Stomach smooth muscle (tissue), 2 donors: Measurements from ENCODE around the gene ZAP70.

Experiments
- H3K27ac ChIP-seq: one replicate; pipeline ENCODE4 v1.7.0; 2013; ENCODE audit warnings: mild to moderate bottlenecking, low read length, inconsistent platforms
- H3K27me3 ChIP-seq, 2 donors: one replicate each; pipeline ENCODE4 v1.7.0; 2013; ENCODE audit warnings: low read length in 2 of 2; ENCODE audit not compliant: insufficient read depth in 2 of 2, control insufficient read depth in 1 of 2
- H3K36me3 ChIP-seq, 2 donors: one replicate each; pipeline ENCODE4 v1.7.0; 2013; ENCODE audit warnings: low read length in 2 of 2; ENCODE audit not compliant: control insufficient read depth in 2 of 2, insufficient read depth in 2 of 2
- H3K4me1 ChIP-seq: one replicate; pipeline ENCODE4 v1.7.0; 2013; ENCODE audit warnings: low read length; ENCODE audit not compliant: control insufficient read depth, insufficient read depth
- H3K4me3 ChIP-seq, 2 donors: one replicate each; pipeline ENCODE4 v1.7.0; 2013; ENCODE audit warnings: low read length in 2 of 2
- H3K9ac ChIP-seq, 2 donors: one replicate each; pipeline ENCODE4 v1.7.0; 2013; ENCODE audit warnings: low read length in 2 of 2, mild to moderate bottlenecking in 1 of 2
- H3K9me3 ChIP-seq, 2 donors: one replicate each; pipeline ENCODE4 v1.7.0; 2013; ENCODE audit warnings: low read length in 2 of 2; ENCODE audit not compliant: control insufficient read depth in 2 of 2
- donor health status: healthy.
- donor health status: Pancreatic carcinoma.

The ZAP70 gene

GRCh38 chr2:97726261-97727064, 13.1 kb downstream of the ZAP70 start:
- no peak overlapping the region for H3K9ac ChIP-seq
- H3K27ac ChIP-seq, result no peak overlapping the region
- no peak overlapping the region for H3K4me3 ChIP-seq
- no peaks in the 10 kb centered on the region for H3K4me1 ChIP-seq
- peaks cover 3 to 9% of the 10 kb centered on the region in 2 donors for H3K9me3 ChIP-seq
- H3K36me3 ChIP-seq, result no peaks in the 10 kb centered on the region
- peaks cover 2 to 5% of the 10 kb centered on the region in 2 donors for H3K27me3 ChIP-seq

DNA sequence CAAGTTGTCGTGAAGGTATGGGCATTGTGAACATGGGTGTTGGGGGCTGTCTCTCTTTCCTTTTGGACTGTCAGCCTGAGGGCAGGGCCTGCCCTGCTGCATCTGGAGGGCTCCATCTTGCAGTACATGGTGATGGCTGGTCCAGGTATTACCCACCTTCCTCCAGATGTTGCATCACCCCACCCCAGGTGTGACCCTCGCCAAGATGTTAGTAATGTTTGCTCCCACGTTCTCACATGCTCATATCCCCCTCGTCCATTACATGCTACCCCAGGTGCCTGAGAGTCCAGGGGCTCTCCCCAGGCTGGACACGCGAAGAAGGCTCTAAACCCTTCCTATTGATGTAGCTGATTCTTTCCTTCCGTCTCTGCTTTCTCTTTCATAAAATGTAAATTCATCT, 13.9 kb downstream of the ZAP70 start:
- Histone ChIP-seq H3K9ac (no peak overlapping the region), H3K36me3 (no peaks in the 10 kb centered on the region), H3K9me3 (peaks cover 3 to 9% of the 10 kb centered on the region in 2 donors), H3K27ac (no peak overlapping the region), H3K4me3 (no peak overlapping the region), H3K4me1 (no peaks in the 10 kb centered on the region), H3K27me3 (peaks cover 2 to 5% of the 10 kb centered on the region in 2 donors)

GRCh38 chr2:97728091-97728731, 14.8 kb downstream of the ZAP70 start:
- Histone ChIP-seq H3K9ac (no peak overlapping the region), H3K4me1 (no peaks in the 10 kb centered on the region), H3K9me3 (peaks cover 3 to 9% of the 10 kb centered on the region in 2 donors), H3K27ac (no peak overlapping the region), H3K27me3 (peaks cover 2 to 5% of the 10 kb centered on the region in 2 donors), H3K4me3 (no peak overlapping the region), H3K36me3 (no peaks in the 10 kb centered on the region)

DNA sequence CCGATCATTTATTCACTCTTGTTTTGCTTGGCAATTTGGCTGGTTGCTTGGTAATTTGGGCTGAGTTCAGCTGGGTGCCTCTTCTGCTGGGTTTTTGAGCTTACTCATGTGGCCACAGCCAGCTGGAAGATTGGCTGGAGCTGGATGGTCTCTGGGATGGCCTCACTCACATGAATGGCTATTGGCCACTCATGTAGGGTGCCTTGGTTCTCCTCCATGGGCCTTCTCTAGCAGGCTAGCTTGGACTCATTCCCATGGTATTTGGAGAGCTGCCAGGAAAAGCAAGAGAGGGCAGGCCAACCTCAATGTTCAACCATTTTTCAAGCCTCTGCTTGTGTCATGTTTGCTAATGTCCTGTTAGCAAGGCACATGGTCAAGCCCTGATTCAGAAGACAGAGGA, 16.9 kb downstream of the ZAP70 start:
- H3K27ac ChIP-seq, result no peak overlapping the region
- H3K4me1 ChIP-seq, result no peaks in the 10 kb centered on the region
- H3K36me3 ChIP-seq, result no peaks in the 10 kb centered on the region
- H3K9me3 ChIP-seq, result peaks cover 3 to 9% of the 10 kb centered on the region in 2 donors
- no peaks in the 10 kb centered on the region for H3K27me3 ChIP-seq
- H3K4me3 ChIP-seq, result no peak overlapping the region
- H3K9ac ChIP-seq, result no peak overlapping the region

DNA sequence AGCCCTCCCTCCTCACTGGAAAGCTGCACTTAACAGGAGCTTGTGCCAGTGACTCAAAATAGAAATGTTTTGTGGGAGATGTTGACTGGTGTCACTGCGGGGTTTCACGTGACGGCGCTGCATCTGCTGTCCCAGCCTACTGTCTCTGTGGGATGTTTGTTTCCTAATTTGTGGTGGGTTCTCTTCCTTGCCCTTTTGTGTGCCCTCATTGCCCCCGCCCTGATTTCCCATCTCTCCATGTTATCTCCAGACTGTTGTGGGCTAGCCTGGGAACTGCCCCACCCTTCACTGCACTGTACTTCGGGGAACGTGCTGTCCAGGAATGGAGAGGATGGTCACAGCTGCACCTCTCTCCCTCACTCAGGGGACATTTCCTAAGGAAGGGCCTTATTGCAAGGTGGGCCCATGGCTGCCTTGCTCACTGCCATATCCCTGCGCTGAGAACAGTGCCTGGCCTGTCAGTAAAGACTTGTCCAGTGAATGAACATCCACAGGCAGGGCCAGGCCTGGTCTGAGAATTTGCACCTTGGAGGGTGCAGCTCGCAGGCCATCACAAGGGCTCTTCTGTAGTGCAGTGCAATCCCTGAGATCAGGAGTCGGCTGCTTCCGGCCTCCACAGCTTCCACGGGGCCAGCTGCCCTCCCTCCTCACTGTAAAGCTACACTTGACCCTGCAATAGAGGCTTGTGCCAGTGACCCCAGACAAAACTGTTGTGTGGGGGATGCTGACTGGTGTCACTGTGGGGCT, 18.1 kb downstream of the ZAP70 start:
- no peaks in the 10 kb centered on the region for H3K36me3 ChIP-seq
- no peak overlapping the region for H3K27ac ChIP-seq
- H3K27me3 ChIP-seq, result no peaks in the 10 kb centered on the region
- no peak overlapping the region for H3K9ac ChIP-seq
- peaks cover 3 to 9% of the 10 kb centered on the region in 2 donors for H3K9me3 ChIP-seq
- no peaks in the 10 kb centered on the region for H3K4me1 ChIP-seq
- H3K4me3 ChIP-seq, result no peak overlapping the region

- H3K27me3 ChIP-seq, result no peaks in the 10 kb centered on the region
- H3K4me3 ChIP-seq, result no peak overlapping the region
- no peaks in the 10 kb centered on the region for H3K4me1 ChIP-seq
- no peak overlapping the region for H3K9ac ChIP-seq
- H3K9me3 ChIP-seq, result peaks cover 3 to 9% of the 10 kb centered on the region in 2 donors
- no peaks in the 10 kb centered on the region for H3K36me3 ChIP-seq
- H3K27ac ChIP-seq, result no peak overlapping the region
Observed at GRCh38 chr2:97732436-97733340, 19.3 kb downstream of the ZAP70 start.

- Histone ChIP-seq H3K4me3 (no peak overlapping the region), H3K4me1 (no peaks in the 10 kb centered on the region), H3K9ac (no peak overlapping the region), H3K27ac (no peak overlapping the region), H3K9me3 (peaks cover 3 to 9% of the 10 kb centered on the region in 2 donors), H3K27me3 (no peaks in the 10 kb centered on the region), H3K36me3 (no peaks in the 10 kb centered on the region)
Observed at GRCh38 chr2:97733341-97734035, 20.1 kb downstream of the ZAP70 start.

- H3K27ac ChIP-seq, result no peak overlapping the region
- no peak overlapping the region for H3K4me3 ChIP-seq
- no peak overlapping the region for H3K9ac ChIP-seq
- H3K9me3 ChIP-seq, result peaks cover 3 to 9% of the 10 kb centered on the region in 2 donors
- H3K27me3 ChIP-seq, result no peaks in the 10 kb centered on the region
- H3K4me1 ChIP-seq, result no peaks in the 10 kb centered on the region
- H3K36me3 ChIP-seq, result no peaks in the 10 kb centered on the region
Observed at GRCh38 chr2:97734061-97735051, 21.0 kb downstream of the ZAP70 start.

DNA sequence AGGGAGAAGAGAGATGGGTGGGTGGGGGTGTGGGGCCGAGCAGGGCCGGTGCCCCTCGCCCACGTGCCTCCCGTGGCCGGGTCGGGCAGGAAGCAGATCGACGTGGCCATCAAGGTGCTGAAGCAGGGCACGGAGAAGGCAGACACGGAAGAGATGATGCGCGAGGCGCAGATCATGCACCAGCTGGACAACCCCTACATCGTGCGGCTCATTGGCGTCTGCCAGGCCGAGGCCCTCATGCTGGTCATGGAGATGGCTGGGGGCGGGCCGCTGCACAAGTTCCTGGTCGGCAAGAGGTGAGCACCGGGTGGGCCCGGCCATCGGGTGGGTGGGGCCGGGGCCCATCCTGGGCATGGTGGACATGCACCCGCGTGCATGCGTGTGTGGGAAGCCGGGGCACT, 21.8 kb downstream of the ZAP70 start:
- Histone ChIP-seq H3K27ac (no peak overlapping the region), H3K4me3 (no peak overlapping the region), H3K4me1 (no peaks in the 10 kb centered on the region), H3K9me3 (peaks cover 3 to 4% of the 10 kb centered on the region in 2 donors), H3K36me3 (no peaks in the 10 kb centered on the region), H3K27me3 (no peaks in the 10 kb centered on the region), H3K9ac (no peak overlapping the region)
